DND-41 (cell line): ENCODE measurements around the gene KLHL24.
A peak's percentile ranks its signal among the peaks of the same experiment; 100 is the strongest.

Experiments
- ATAC-seq: fragments of 200-7000 bp; cut with Tn5 transposase; 3 replicates; pipeline ENCODE4 v1.9.1; 2021; ENCODE audit warnings: low read depth; ENCODE audit not compliant: insufficient read depth
- DNase-seq: peaks from one replicate; pipeline ENCODE4 v3.0.0-alpha.2; 2020
- H2AFZ ChIP-seq: 2 replicates; pipeline ENCODE4 v1.6.0; 2012; ENCODE audit warnings: low read depth, low read length
- H3K27ac ChIP-seq: 2 replicates; pipeline ENCODE4 v1.5.1; 2012; ENCODE audit warnings: low read length, inconsistent platforms
- H3K27me3 ChIP-seq: fragments of 200-600 bp; sonication (generic); 2 replicates; pipeline ENCODE4 v1.6.0; 2012; ENCODE audit warnings: low read length, mild to moderate bottlenecking, inconsistent platforms; ENCODE audit not compliant: insufficient read depth, poor library complexity
- H3K36me3 ChIP-seq: 2 replicates; pipeline ENCODE4 v1.5.1; 2012; ENCODE audit warnings: low read length, inconsistent platforms; ENCODE audit not compliant: insufficient read depth
- H3K4me1 ChIP-seq: 2 replicates; pipeline ENCODE4 v1.5.1; 2012; ENCODE audit warnings: mild to moderate bottlenecking, low read length; ENCODE audit not compliant: insufficient read depth
- H3K4me2 ChIP-seq: 2 replicates; pipeline ENCODE4 v1.6.0; 2012; ENCODE audit warnings: mild to moderate bottlenecking, moderate library complexity, low read length, inconsistent platforms; ENCODE audit not compliant: insufficient read depth
- H3K4me3 ChIP-seq, 2 experiments: fragments of 200-600 bp in 1 of 2; shearing (Covaris generic) in 1 of 2; 2 replicates each; pipeline ENCODE4 v1.5.1; 2012 to 2016; ENCODE audit warnings: inconsistent platforms in 2 of 2, low read length in 2 of 2, mild to moderate bottlenecking in 2 of 2, low read depth in 1 of 2, moderate library complexity in 1 of 2
- H3K79me2 ChIP-seq: 2 replicates; pipeline ENCODE4 v1.6.0; 2012; ENCODE audit warnings: low read length, inconsistent platforms; ENCODE audit not compliant: insufficient read depth
- H3K9ac ChIP-seq: 2 replicates; pipeline ENCODE4 v1.6.0; 2012; ENCODE audit warnings: low read depth, mild to moderate bottlenecking, inconsistent platforms, low read length, moderate library complexity
- H3K9me3 ChIP-seq: 2 replicates; pipeline ENCODE4 v1.5.1; 2012; ENCODE audit warnings: low read length, moderate library complexity, mild to moderate bottlenecking, inconsistent platforms; ENCODE audit not compliant: insufficient read depth, severe bottlenecking
- H4K20me1 ChIP-seq: 2 replicates; pipeline ENCODE4 v1.6.0; 2012; ENCODE audit warnings: low read length; ENCODE audit not compliant: insufficient read depth
- CTCF ChIP-seq: IDR thresholded peaks from 2 replicates; pipeline ENCODE4 v1.5.1; 2012; ENCODE audit warnings: borderline replicate concordance, low read length, moderate library complexity, mild to moderate bottlenecking; ENCODE audit not compliant: poor library complexity, severe bottlenecking; ENCODE audit errors: extremely low read depth
- EZH2 ChIP-seq: IDR thresholded peaks from 3 replicates; pipeline ENCODE4 v1.6.1; 2012; ENCODE audit warnings: borderline replicate concordance, low read depth, mild to moderate bottlenecking, moderate library complexity, low read length, inconsistent platforms; ENCODE audit not compliant: severe bottlenecking

The KLHL24 gene

GRCh38 chr3:183635431-183636220 is at the start of gene KLHL24:
TSS of gene KLHL24 (plus strand) at chr3:183635623. CDS start at chr3:183650357, 14,734 bp downstream.
- H3K4me2 ChIP-seq, result peak within 1 kb of the TSS; percentile 70
- H3K9ac ChIP-seq, result peak within 1 kb of the TSS; percentile 84
- peaks cover 41% of the 10 kb centered on the region for H3K79me2 ChIP-seq
- no peaks in the 10 kb centered on the region for H3K9me3 ChIP-seq
- no peaks in the 10 kb centered on the region; the same call in 1 of the 2 replicates for H3K36me3 ChIP-seq
- H3K4me1 ChIP-seq, result peaks cover 20% of the 10 kb centered on the region
- TF ChIP-seq CTCF (no peak), EZH2 (no peak)
- DNase-seq (peak; percentile 92), ATAC-seq (peak; percentile 82)
- no peaks in the 10 kb centered on the region for H3K27me3 ChIP-seq
- H3K4me3 ChIP-seq, result peak within 1 kb of the TSS; percentile 79 to 96
- peak within 1 kb of the TSS; percentile 74 for H3K27ac ChIP-seq
- peak within 1 kb of the TSS; percentile 80 for H2AFZ ChIP-seq
- no peaks in the 10 kb centered on the region; the same call in 1 of the 2 replicates for H4K20me1 ChIP-seq

- Histone ChIP-seq H3K4me1 (peaks cover 15% of the 10 kb centered on the region), H3K4me3 (no peak overlapping the region), H4K20me1 (no peaks in the 10 kb centered on the region), H3K36me3 (no peaks in the 10 kb centered on the region), H3K9me3 (no peaks in the 10 kb centered on the region), H2AFZ (no peak overlapping the region), H3K79me2 (no peaks in the 10 kb centered on the region), H3K4me2 (no peak overlapping the region), H3K9ac (no peak overlapping the region), H3K27ac (no peak overlapping the region), H3K27me3 (no peaks in the 10 kb centered on the region)
- DNase-seq, result no peak
- ATAC-seq, result no peak
- TF ChIP-seq CTCF (no peak), EZH2 (no peak)
Observed at GRCh38 chr3:183586477-183586876, 48.9 kb upstream of the KLHL24 start.

- Histone ChIP-seq H3K9ac (no peak overlapping the region), H3K27ac (peak overlapping the region; percentile 23)
Observed at GRCh38 chr3:183587336-183587735, 48.1 kb upstream of the KLHL24 start.

More at GRCh38 chr3:183587336-183587735, 48.1 kb upstream of the KLHL24 start:
- Histone ChIP-seq H4K20me1 (no peaks in the 10 kb centered on the region), H3K9me3 (no peaks in the 10 kb centered on the region), H2AFZ (peak overlapping the region; percentile 41), H3K79me2 (no peaks in the 10 kb centered on the region), H3K4me3 (no peak overlapping the region), H3K4me2 (no peak overlapping the region; the same call in 1 of the 2 replicates), H3K27me3 (no peaks in the 10 kb centered on the region), H3K36me3 (no peaks in the 10 kb centered on the region), H3K4me1 (peaks cover 15% of the 10 kb centered on the region)
- ATAC-seq (peak; percentile 96), DNase-seq (peak; percentile 48)
- TF ChIP-seq CTCF (no peak), EZH2 (no peak)
